Trophoblast cell (in vitro differentiated cells and primary cell): Measurements from ENCODE around the gene JAK3.

ENCODE experiments used
- DNase-seq, 2 donors: peaks; one replicate each; pipeline ENCODE4 v3.0.0-alpha.2; 2016
- H2AFZ ChIP-seq: 2 replicates; pipeline ENCODE4 v1.6.1; 2013; ENCODE audit warnings: low read length, moderate library complexity, mild to moderate bottlenecking; ENCODE audit not compliant: insufficient read depth, poor library complexity
- H2AK5ac ChIP-seq: 2 replicates; pipeline ENCODE4 v1.6.1; 2013; ENCODE audit warnings: mild to moderate bottlenecking, low read length
- H2BK120ac ChIP-seq: 2 replicates; pipeline ENCODE4 v1.6.1; 2013; ENCODE audit warnings: low read length, mild to moderate bottlenecking, moderate library complexity; ENCODE audit not compliant: insufficient read depth, poor library complexity
- H2BK12ac ChIP-seq: 2 replicates; pipeline ENCODE4 v1.6.1; 2013; ENCODE audit warnings: mild to moderate bottlenecking, low read length, moderate library complexity
- H2BK5ac ChIP-seq: 2 replicates; pipeline ENCODE4 v1.6.1; 2013; ENCODE audit warnings: low read length, low read depth, moderate library complexity, mild to moderate bottlenecking; ENCODE audit not compliant: poor library complexity
- H3K14ac ChIP-seq: 2 replicates; pipeline ENCODE4 v1.6.1; 2013; ENCODE audit warnings: mild to moderate bottlenecking, low read length
- H3K18ac ChIP-seq: 2 replicates; pipeline ENCODE4 v1.6.1; 2013; ENCODE audit warnings: mild to moderate bottlenecking, low read length
- H3K23ac ChIP-seq: 2 replicates; pipeline ENCODE4 v1.6.1; 2013; ENCODE audit warnings: low read length
- H3K27ac ChIP-seq: 2 replicates; pipeline ENCODE4 v1.5.1; 2013; ENCODE audit warnings: low read depth, mild to moderate bottlenecking, inconsistent platforms, low read length, moderate library complexity
- H3K27me3 ChIP-seq: 2 replicates; pipeline ENCODE4 v1.6.1; 2013; ENCODE audit warnings: inconsistent platforms, mild to moderate bottlenecking, low read length, moderate library complexity; ENCODE audit not compliant: insufficient read depth
- H3K36me3 ChIP-seq, 2 experiments: 1 replicate in 1 of 2; 2 replicates in 1 of 2; pipeline ENCODE4 v1.6.1; 2013; ENCODE audit warnings: low read length in 2 of 2, mild to moderate bottlenecking in 2 of 2, moderate library complexity in 1 of 2; ENCODE audit not compliant: insufficient read depth in 2 of 2, control insufficient read depth in 1 of 2
- H3K4ac ChIP-seq: 2 replicates; pipeline ENCODE4 v1.6.1; 2013; ENCODE audit warnings: low read depth, mild to moderate bottlenecking, low read length, moderate library complexity
- H3K4me1 ChIP-seq, 2 experiments: 1 replicate in 1 of 2; 2 replicates in 1 of 2; pipeline ENCODE4 v1.6.1; 2013; ENCODE audit warnings: low read length in 2 of 2, mild to moderate bottlenecking in 2 of 2, moderate library complexity in 1 of 2; ENCODE audit not compliant: insufficient read depth in 2 of 2, control insufficient read depth in 1 of 2
- H3K4me2 ChIP-seq: 2 replicates; pipeline ENCODE4 v1.6.1; 2013; ENCODE audit warnings: inconsistent platforms, mild to moderate bottlenecking, low read length, moderate library complexity
- H3K4me3 ChIP-seq: 2 replicates; pipeline ENCODE4 v1.5.1; 2013; ENCODE audit warnings: mild to moderate bottlenecking, low read depth, low read length, inconsistent platforms
- H3K79me1 ChIP-seq: one replicate; pipeline ENCODE4 v1.6.1; 2013; ENCODE audit warnings: low read length
- H3K79me2 ChIP-seq: 2 replicates; pipeline ENCODE4 v1.6.1; 2013; ENCODE audit warnings: low read length, mild to moderate bottlenecking; ENCODE audit not compliant: control insufficient read depth, insufficient read depth, poor library complexity
- H3K9ac ChIP-seq: 2 replicates; pipeline ENCODE4 v1.6.1; 2013; ENCODE audit warnings: mild to moderate bottlenecking, low read length
- H3K9me3 ChIP-seq: 2 replicates; pipeline ENCODE4 v1.6.1; 2013; ENCODE audit warnings: low read depth, mild to moderate bottlenecking, control low read depth, inconsistent platforms, low read length; ENCODE audit not compliant: insufficient read depth
- H4K12ac ChIP-seq: 2 replicates; pipeline ENCODE4 v1.6.1; 2013; ENCODE audit warnings: low read depth, mild to moderate bottlenecking, low read length, moderate library complexity
- H4K8ac ChIP-seq: 2 replicates; pipeline ENCODE4 v1.6.1; 2013; ENCODE audit warnings: low read depth, mild to moderate bottlenecking, low read length, moderate library complexity
- H4K91ac ChIP-seq: one replicate; pipeline ENCODE4 v1.6.1; 2013; ENCODE audit warnings: low read depth, mild to moderate bottlenecking, low read length, moderate library complexity
- WGBS: extraction: QIAGEN DNeasy Blood & Tissue Kit; methylation state at CpG from one replicate; pipeline ENCODE4 v1.1.7; 2013; ENCODE audit warnings: missing lambda C conversion rate; ENCODE audit not compliant: insufficient read length, insufficient coverage; ENCODE audit errors: extremely low coverage; 5-methylcytosine and 5-hydroxymethylcytosine counted together

JAK3 gene

GRCh38 chr19:17795495-17795856, 52.3 kb downstream of the JAK3 start:
- H2BK12ac ChIP-seq, result no peak overlapping the region
- H2BK120ac ChIP-seq, result no peak overlapping the region
- H3K4ac ChIP-seq, result no peak overlapping the region
- no peaks in the 10 kb centered on the region for H3K79me1 ChIP-seq
- peaks cover 14% of the 10 kb centered on the region for H3K27me3 ChIP-seq
- no peak for DNase-seq
- H3K4me1 ChIP-seq, result peaks cover 0 to 11% of the 10 kb centered on the region in 2 experiments
- no peak overlapping the region for H4K8ac ChIP-seq
- no peak overlapping the region for H3K9ac ChIP-seq
- no peak overlapping the region for H3K14ac ChIP-seq
- no peak overlapping the region for H4K91ac ChIP-seq
- H3K9me3 ChIP-seq, result peaks cover 14% of the 10 kb centered on the region
- no peak overlapping the region for H4K12ac ChIP-seq
- no peak overlapping the region for H2BK5ac ChIP-seq
- H3K27ac ChIP-seq, result no peak overlapping the region
- no peaks in the 10 kb centered on the region for H3K36me3 ChIP-seq
- H3K18ac ChIP-seq, result no peak overlapping the region
- H3K23ac ChIP-seq, result no peak overlapping the region
- H3K79me2 ChIP-seq, result no peaks in the 10 kb centered on the region
- no peak overlapping the region for H2AFZ ChIP-seq
- no peak overlapping the region for H3K4me3 ChIP-seq
- H3K4me2 ChIP-seq, result peak overlapping the region; percentile 25
- WGBS, result no CpG with 5 or more reads among the region's 14 CpGs
- H2AK5ac ChIP-seq, result no peak overlapping the region

- no peak within 1 kb of the TSS for H3K23ac ChIP-seq
- H3K4ac ChIP-seq, result no peak within 1 kb of the TSS
- H2AFZ ChIP-seq, result no peak within 1 kb of the TSS
- no peak within 1 kb of the TSS for H3K18ac ChIP-seq
- no peak within 1 kb of the TSS for H3K27ac ChIP-seq
- no peak within 1 kb of the TSS for H4K91ac ChIP-seq
- no peak within 1 kb of the TSS for H4K12ac ChIP-seq
- H3K14ac ChIP-seq, result no peak within 1 kb of the TSS
- no peaks in the 10 kb centered on the region for H3K36me3 ChIP-seq
- peaks cover 0 to 11% of the 10 kb centered on the region in 2 experiments for H3K4me1 ChIP-seq
- no peak within 1 kb of the TSS for H2AK5ac ChIP-seq
- no peaks in the 10 kb centered on the region for H3K79me2 ChIP-seq
- peaks cover 14% of the 10 kb centered on the region for H3K27me3 ChIP-seq
- H2BK12ac ChIP-seq, result no peak within 1 kb of the TSS
- no peak within 1 kb of the TSS for H4K8ac ChIP-seq
- no CpG with 5 or more reads among the region's 50 CpGs for WGBS
- H3K79me1 ChIP-seq, result no peaks in the 10 kb centered on the region
- peak within 1 kb of the TSS; percentile 25 for H3K4me2 ChIP-seq
- no peak within 1 kb of the TSS for H3K9ac ChIP-seq
- no peak within 1 kb of the TSS for H3K4me3 ChIP-seq
- no peak within 1 kb of the TSS for H2BK5ac ChIP-seq
- no peak within 1 kb of the TSS for H2BK120ac ChIP-seq
- H3K9me3 ChIP-seq, result peaks cover 14% of the 10 kb centered on the region
- DNase-seq, result peak; percentile 80 to 83
Observed at GRCh38 chr19:17794731-17795494, 52.9 kb downstream of the JAK3 start, which contains the start of gene B3GNT3. Gene B3GNT3, plus strand, starts transcription at chr19:17795138. Its CDS starts 12,670 bp downstream, at chr19:17807808.

DNA sequence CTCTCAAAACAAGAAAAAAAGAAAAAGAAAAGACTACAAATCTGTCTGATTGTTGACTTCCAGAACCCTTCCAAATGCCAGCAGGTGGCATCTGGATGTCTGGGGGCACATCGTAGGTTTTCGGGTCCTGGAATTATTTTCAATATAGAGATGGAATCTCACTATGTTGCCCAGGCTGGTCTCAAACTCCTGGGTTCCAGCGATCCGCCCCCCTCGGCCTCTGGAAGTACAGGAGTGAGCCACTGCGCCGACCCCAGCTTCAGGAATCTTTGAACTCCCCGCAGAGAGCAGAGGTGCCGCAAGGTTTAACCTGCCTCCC, 53.4 kb downstream of the JAK3 start:
- Histone ChIP-seq H3K36me3 (no peaks in the 10 kb centered on the region), H2AK5ac (no peak overlapping the region), H3K23ac (no peak overlapping the region), H2BK5ac (no peak overlapping the region), H2AFZ (no peak overlapping the region), H3K14ac (no peak overlapping the region), H4K91ac (no peak overlapping the region), H3K27ac (no peak overlapping the region), H3K4me1 (peaks cover 0 to 11% of the 10 kb centered on the region in 2 experiments), H4K8ac (no peak overlapping the region), H2BK120ac (no peak overlapping the region), H3K4me2 (no peak overlapping the region), H3K79me2 (no peaks in the 10 kb centered on the region), H2BK12ac (no peak overlapping the region), H3K4me3 (no peak overlapping the region), H3K27me3 (peaks cover 14% of the 10 kb centered on the region), H3K9me3 (peaks cover 14% of the 10 kb centered on the region), H3K4ac (no peak overlapping the region), H3K9ac (no peak overlapping the region), H4K12ac (no peak overlapping the region), H3K18ac (no peak overlapping the region), H3K79me1 (no peaks in the 10 kb centered on the region)
- no peak for DNase-seq
- WGBS, result no CpG with 5 or more reads among the region's 9 CpGs

DNA sequence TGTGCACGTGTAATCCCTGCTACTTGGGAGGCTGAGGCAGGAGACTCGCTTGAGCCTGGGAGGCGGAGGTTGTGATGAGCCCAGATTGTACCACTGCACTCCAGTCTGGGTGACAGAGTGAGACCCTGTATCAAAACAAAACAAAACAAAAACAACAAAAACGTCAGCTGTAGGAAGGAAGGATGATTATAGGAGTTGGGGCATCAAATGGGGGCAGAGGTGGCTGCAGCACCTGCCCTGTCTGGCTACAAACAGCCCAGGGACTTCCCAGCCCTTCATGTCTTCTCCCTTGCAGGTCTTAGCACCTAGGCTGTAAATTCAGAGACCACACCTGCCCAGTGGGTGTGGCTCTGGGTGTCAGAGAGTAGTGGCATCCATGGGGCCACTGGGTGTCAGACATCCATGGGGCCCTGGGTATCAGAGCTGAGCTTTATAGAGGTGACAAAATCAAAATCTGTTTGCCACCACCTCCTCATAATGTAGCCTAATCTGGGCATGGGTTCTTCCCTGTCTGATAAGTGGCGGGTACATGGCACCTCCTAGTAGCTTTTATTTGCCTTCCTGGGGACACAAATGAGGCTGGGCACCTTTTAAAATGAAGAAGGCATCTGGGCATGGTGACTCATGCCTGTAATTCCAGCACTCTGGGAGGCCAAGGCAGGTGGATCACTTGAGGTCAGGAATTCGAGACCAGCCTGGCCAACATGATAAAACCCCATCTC, 57.6 kb downstream of the JAK3 start:
- Histone ChIP-seq H4K12ac (no peak overlapping the region), H3K27ac (no peak overlapping the region), H3K4me2 (no peak overlapping the region), H3K27me3 (peaks cover 8% of the 10 kb centered on the region), H3K9ac (no peak overlapping the region), H4K91ac (no peak overlapping the region), H3K23ac (no peak overlapping the region), H2AFZ (no peak overlapping the region), H3K4ac (no peak overlapping the region), H4K8ac (no peak overlapping the region), H3K79me1 (no peaks in the 10 kb centered on the region), H3K36me3 (no peaks in the 10 kb centered on the region), H2BK120ac (no peak overlapping the region), H3K9me3 (peaks cover 6% of the 10 kb centered on the region), H3K14ac (no peak overlapping the region), H3K4me3 (no peak overlapping the region), H2BK5ac (no peak overlapping the region), H2BK12ac (no peak overlapping the region), H3K4me1 (peaks cover 0 to under 1% of the 10 kb centered on the region in 2 experiments), H2AK5ac (no peak overlapping the region), H3K18ac (no peak overlapping the region), H3K79me2 (no peaks in the 10 kb centered on the region)
- no CpG with 5 or more reads among the region's 6 CpGs for WGBS
- DNase-seq, result peak in 1 of 2 donors; percentile 18
